Vagina (tissue), 2 donors: ENCODE results near the gene PHPT1.

Experiments
- POLR2A ChIP-seq, 2 donors: fragments of 450-650 bp; IDR thresholded peaks; one replicate each; pipeline ENCODE4 v1.6.1; 2017; ENCODE audit warnings: antibody characterized with exemption in 2 of 2, mild to moderate bottlenecking in 2 of 2, moderate library complexity in 2 of 2
- TF ChIP-seq, protein P1 (sequence below), 3 experiments: fragments of 450-650 bp in 2 of 3; fragments of 200-600 bp in 1 of 3; sonication (generic) in 1 of 3; IDR thresholded peaks; one replicate each; pipeline ENCODE4 v1.5.1; 2017 to 2019; ENCODE audit warnings: antibody characterized with exemption in 3 of 3, mild to moderate bottlenecking in 2 of 3, moderate library complexity in 2 of 3

DNA sequence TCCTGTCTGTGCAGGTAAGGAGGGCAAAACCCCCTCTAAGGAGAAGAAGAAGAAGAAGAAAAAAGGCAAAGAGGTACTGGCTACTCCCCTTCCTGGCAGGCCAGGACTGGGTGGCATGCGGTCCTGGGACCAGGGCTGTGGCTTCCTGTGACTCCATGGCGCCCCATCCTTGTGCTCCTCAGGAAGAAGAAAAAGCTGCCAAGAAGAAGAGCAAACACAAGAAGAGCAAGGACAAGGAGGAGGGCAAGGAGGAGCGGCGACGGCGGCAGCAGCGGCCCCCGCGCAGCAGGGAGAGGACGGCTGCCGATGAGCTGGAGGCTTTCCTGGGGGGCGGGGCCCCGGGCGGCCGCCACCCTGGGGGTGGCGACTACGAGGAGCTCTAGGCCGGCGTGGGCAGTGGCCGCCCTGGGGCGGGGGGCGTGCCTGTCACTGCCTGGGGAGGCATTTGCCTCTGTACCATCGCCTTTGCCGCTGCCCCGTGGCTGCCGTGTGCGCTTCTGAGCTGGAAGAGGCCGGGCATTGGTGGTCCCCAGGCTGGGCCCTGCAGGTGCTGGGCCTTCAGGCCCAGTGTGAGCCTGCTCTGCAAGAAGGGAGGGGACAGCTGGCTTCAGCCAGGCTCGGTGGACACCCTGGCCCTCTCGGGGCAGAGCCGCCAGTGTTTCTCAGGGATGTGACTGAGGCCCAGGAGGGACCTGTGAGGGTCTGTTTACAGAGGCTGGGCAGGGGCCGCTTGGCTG is 8.9 kb upstream of the PHPT1 start:
- TF ChIP-seq, protein P1, sequence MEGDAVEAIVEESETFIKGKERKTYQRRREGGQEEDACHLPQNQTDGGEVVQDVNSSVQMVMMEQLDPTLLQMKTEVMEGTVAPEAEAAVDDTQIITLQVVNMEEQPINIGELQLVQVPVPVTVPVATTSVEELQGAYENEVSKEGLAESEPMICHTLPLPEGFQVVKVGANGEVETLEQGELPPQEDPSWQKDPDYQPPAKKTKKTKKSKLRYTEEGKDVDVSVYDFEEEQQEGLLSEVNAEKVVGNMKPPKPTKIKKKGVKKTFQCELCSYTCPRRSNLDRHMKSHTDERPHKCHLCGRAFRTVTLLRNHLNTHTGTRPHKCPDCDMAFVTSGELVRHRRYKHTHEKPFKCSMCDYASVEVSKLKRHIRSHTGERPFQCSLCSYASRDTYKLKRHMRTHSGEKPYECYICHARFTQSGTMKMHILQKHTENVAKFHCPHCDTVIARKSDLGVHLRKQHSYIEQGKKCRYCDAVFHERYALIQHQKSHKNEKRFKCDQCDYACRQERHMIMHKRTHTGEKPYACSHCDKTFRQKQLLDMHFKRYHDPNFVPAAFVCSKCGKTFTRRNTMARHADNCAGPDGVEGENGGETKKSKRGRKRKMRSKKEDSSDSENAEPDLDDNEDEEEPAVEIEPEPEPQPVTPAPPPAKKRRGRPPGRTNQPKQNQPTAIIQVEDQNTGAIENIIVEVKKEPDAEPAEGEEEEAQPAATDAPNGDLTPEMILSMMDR (IDR thresholded peaks at IDR 0.05) = no peak
- TF ChIP-seq POLR2A (IDR thresholded peaks at IDR 0.05) = no peak
